WI38 (cell line): ENCODE measurements around the gene TSPAN18.
A peak's percentile ranks its signal among the peaks of the same experiment; 100 is the strongest.

Experiments used
- H3K4me3 ChIP-seq: 2 replicates; pipeline ENCODE4 v1.5.1; 2011; ENCODE audit warnings: low read depth, mild to moderate bottlenecking, control low read depth, low read length
- CTCF ChIP-seq: IDR thresholded peaks from 2 replicates; pipeline ENCODE4 v1.5.1; 2012; ENCODE audit warnings: low read depth, mild to moderate bottlenecking, control low read depth, low read length

Gene TSPAN18

GRCh38 chr11:44817207-44817949 is 90.6 kb downstream of the TSPAN18 start:
- TF ChIP-seq CTCF, result no peak
- no peak overlapping the region for H3K4me3 ChIP-seq

- TF ChIP-seq CTCF, result no peak
- no peak overlapping the region for H3K4me3 ChIP-seq
Observed at GRCh38 chr11:44818110-44818509, 91.3 kb downstream of the TSPAN18 start.

- no peak for TF ChIP-seq CTCF
- no peak overlapping the region for H3K4me3 ChIP-seq
Observed at GRCh38 chr11:44819346-44819745, 92.6 kb downstream of the TSPAN18 start.

- TF ChIP-seq CTCF, result no peak
Observed at GRCh38 chr11:44822369-44822768, 95.6 kb downstream of the TSPAN18 start.

GRCh38 chr11:44823006-44823405 is 96.2 kb downstream of the TSPAN18 start:
- H3K4me3 ChIP-seq, result no peak overlapping the region
- TF ChIP-seq CTCF, result peak; percentile 51

More at GRCh38 chr11:44822369-44822768, 95.6 kb downstream of the TSPAN18 start:
- no peak overlapping the region for H3K4me3 ChIP-seq

- TF ChIP-seq CTCF, result no peak
- no peak overlapping the region for H3K4me3 ChIP-seq
Observed at GRCh38 chr11:44823868-44824267, 97.1 kb downstream of the TSPAN18 start.

GRCh38 chr11:44824300-44824704 is 97.5 kb downstream of the TSPAN18 start:
- H3K4me3 ChIP-seq, result no peak overlapping the region
- TF ChIP-seq CTCF, result no peak
